DOHH2 (cell line): ENCODE results near the gene SLC38A9.

Experiments
- H3F3A ChIP-seq: fragments of 200-600 bp; sonication (generic), shearing (Covaris generic); 2 replicates; pipeline ENCODE4 v1.6.0; 2016; ENCODE audit warnings: antibody characterized with exemption, mild to moderate bottlenecking; ENCODE audit not compliant: control insufficient read depth, insufficient read depth
- H3K27ac ChIP-seq: fragments of 200-600 bp; sonication (generic); 2 replicates; pipeline ENCODE4 v1.5.1; 2014; ENCODE audit warnings: low read depth, mild to moderate bottlenecking, low read length, moderate library complexity
- H3K27me3 ChIP-seq: fragments of 200-600 bp; sonication (generic); 2 replicates; pipeline ENCODE4 v1.6.1; 2014; ENCODE audit warnings: mild to moderate bottlenecking, low read length, mixed read lengths; ENCODE audit not compliant: control insufficient read depth
- H3K36me3 ChIP-seq: fragments of 200-600 bp; sonication (generic); 2 replicates; pipeline ENCODE4 v1.6.1; 2014; ENCODE audit warnings: mild to moderate bottlenecking, low read length, moderate library complexity, mixed read lengths; ENCODE audit not compliant: control insufficient read depth
- H3K4me1 ChIP-seq: fragments of 200-600 bp; sonication (generic); 2 replicates; pipeline ENCODE4 v1.6.1; 2014; ENCODE audit warnings: mild to moderate bottlenecking, low read length, mixed read lengths; ENCODE audit not compliant: control insufficient read depth
- H3K4me2 ChIP-seq: fragments of 200-600 bp; sonication (generic); 2 replicates; pipeline ENCODE4 v1.6.0; 2014; ENCODE audit warnings: mild to moderate bottlenecking, low read length, moderate library complexity
- H3K4me3 ChIP-seq: fragments of 200-600 bp; sonication (generic); 2 replicates; pipeline ENCODE4 v1.5.1; 2014; ENCODE audit warnings: mild to moderate bottlenecking, low read length, mixed read lengths
- H3K79me2 ChIP-seq: fragments of 200-600 bp; sonication (generic); 2 replicates; pipeline ENCODE4 v1.6.1; 2014; ENCODE audit warnings: mild to moderate bottlenecking, low read length, mixed read lengths; ENCODE audit not compliant: control insufficient read depth
- H3K9me2 ChIP-seq: fragments of 200-600 bp; sonication (generic); replicated peaks from 2 replicates; pipeline ENCODE4 v1.6.1; 2014; ENCODE audit warnings: mild to moderate bottlenecking, low read length, mixed read lengths; ENCODE audit not compliant: control insufficient read depth
- H3K9me3 ChIP-seq: fragments of 200-600 bp; sonication (generic); 2 replicates; pipeline ENCODE4 v1.6.1; 2014; ENCODE audit warnings: antibody characterized with exemption, low read length, mixed read lengths; ENCODE audit not compliant: control insufficient read depth, insufficient read depth
- H4K20me1 ChIP-seq: fragments of 200-600 bp; sonication (generic); 2 replicates; pipeline ENCODE4 v1.6.0; 2014; ENCODE audit warnings: low read depth, mild to moderate bottlenecking, antibody characterized with exemption, low read length, moderate library complexity; ENCODE audit not compliant: control insufficient read depth, insufficient read depth
- CTCF ChIP-seq: fragments of 200-600 bp; sonication (generic); IDR thresholded peaks from one replicate; pipeline ENCODE4 v1.5.1; 2014; ENCODE audit warnings: antibody characterized with exemption, mild to moderate bottlenecking, low read depth, low read length; ENCODE audit not compliant: poor library complexity, severe bottlenecking
- EZH2phosphoT487 ChIP-seq: fragments of 200-600 bp; sonication (generic); IDR thresholded peaks from 2 replicates; pipeline ENCODE4 v1.6.1; 2017; ENCODE audit warnings: borderline replicate concordance, mild to moderate bottlenecking, antibody characterized with exemption, low read length, moderate library complexity, mixed read lengths

Gene SLC38A9

GRCh38 chr5:55618318-55618717 is 93.8 kb downstream of the SLC38A9 start:
- Histone ChIP-seq H3K9me2 (no peaks in the 10 kb centered on the region), H3K4me3 (no peak overlapping the region), H3K27me3 (no peaks in the 10 kb centered on the region), H3F3A (no peaks in the 10 kb centered on the region), H3K4me2 (no peak overlapping the region), H4K20me1 (no peaks in the 10 kb centered on the region), H3K4me1 (no peaks in the 10 kb centered on the region), H3K79me2 (no peaks in the 10 kb centered on the region), H3K9me3 (peaks cover 4% of the 10 kb centered on the region; the same call in 1 of the 2 replicates), H3K36me3 (no peaks in the 10 kb centered on the region), H3K27ac (no peak overlapping the region)
- TF ChIP-seq CTCF (no peak), EZH2phosphoT487 (no peak)

GRCh38 chr5:55613112-55613868 is 98.8 kb downstream of the SLC38A9 start:
- no peaks in the 10 kb centered on the region for H4K20me1 ChIP-seq
- no peak overlapping the region for H3K27ac ChIP-seq

GRCh38 chr5:55610542-55610941 is 101.6 kb downstream of the SLC38A9 start:
- TF ChIP-seq CTCF (no peak), EZH2phosphoT487 (no peak)
- Histone ChIP-seq H3K4me1 (no peaks in the 10 kb centered on the region), H3K27me3 (no peaks in the 10 kb centered on the region), H3K27ac (no peak overlapping the region), H3K9me3 (peaks cover 4% of the 10 kb centered on the region; the same call in 1 of the 2 replicates), H3K4me2 (no peak overlapping the region), H3K36me3 (no peaks in the 10 kb centered on the region), H3K79me2 (no peaks in the 10 kb centered on the region), H3F3A (no peaks in the 10 kb centered on the region), H3K4me3 (no peak overlapping the region), H4K20me1 (no peaks in the 10 kb centered on the region), H3K9me2 (no peaks in the 10 kb centered on the region)

More at GRCh38 chr5:55613112-55613868, 98.8 kb downstream of the SLC38A9 start:
- peaks cover 4% of the 10 kb centered on the region; the same call in 1 of the 2 replicates for H3K9me3 ChIP-seq
- H3F3A ChIP-seq: no peaks in the 10 kb centered on the region
- H3K27me3 ChIP-seq: no peaks in the 10 kb centered on the region
- no peak overlapping the region for H3K4me2 ChIP-seq
- H3K79me2 ChIP-seq: no peaks in the 10 kb centered on the region
- no peaks in the 10 kb centered on the region for H3K4me1 ChIP-seq
- no peaks in the 10 kb centered on the region for H3K36me3 ChIP-seq
- no peak for TF ChIP-seq EZH2phosphoT487
- TF ChIP-seq CTCF: no peak
- no peak overlapping the region for H3K4me3 ChIP-seq
- no peaks in the 10 kb centered on the region for H3K9me2 ChIP-seq
